NCI-H2029 treated with DMSO at 0.1 percent for 48 hours (cell line): ENCODE results near the gene TIAM1.
A peak's percentile ranks its signal among the peaks of the same experiment; 100 is the strongest.

Experiments
- DNase-seq: peaks from one replicate; lab custom pipeline; 2025; lab: John Stamatoyannopoulos, UW

Gene TIAM1

GRCh38 chr21:31203431-31204054 is 140.5 kb downstream of the TIAM1 start:
- no peak for DNase-seq

DNA sequence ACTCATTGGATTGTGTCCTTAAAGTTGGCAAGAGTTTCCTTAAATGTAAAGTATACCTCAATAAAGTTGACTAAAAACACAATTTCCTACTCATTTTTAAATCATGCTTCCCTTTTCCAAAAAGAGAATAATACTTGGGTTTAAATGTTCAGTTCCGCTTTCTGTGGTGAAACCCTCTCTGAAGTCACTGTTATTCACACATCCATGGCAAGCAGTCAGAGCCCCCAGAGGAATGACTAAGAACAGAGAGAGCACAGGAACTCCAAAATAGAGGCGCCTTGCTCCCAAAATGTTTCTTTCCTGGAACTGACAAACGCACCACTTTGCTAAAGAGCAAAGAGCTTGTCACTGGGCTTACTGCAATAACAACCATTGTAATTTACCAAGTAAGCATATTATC is 142.5 kb downstream of the TIAM1 start:
- no peak for DNase-seq

DNA sequence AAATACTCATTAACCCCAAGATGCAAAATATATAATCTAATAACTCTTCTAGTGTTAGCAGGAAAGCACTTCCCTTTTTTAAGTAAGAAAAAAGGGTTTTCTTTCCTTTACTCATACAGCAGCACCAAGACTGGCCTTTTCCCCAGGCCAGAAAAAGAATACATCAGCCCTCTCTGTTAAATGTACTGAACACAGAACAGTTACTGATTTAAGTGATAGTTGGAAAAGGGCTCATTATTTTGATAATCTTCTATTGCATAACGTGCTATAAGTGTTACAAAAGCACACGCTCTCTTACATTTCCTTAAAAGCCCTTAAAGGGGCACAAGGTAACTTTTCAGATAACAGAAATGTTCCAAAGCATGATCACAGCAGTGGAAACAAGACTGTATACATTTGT is 142.9 kb downstream of the TIAM1 start:
- no peak for DNase-seq

- DNase-seq, result peak; percentile 67
These were observed 145.5 kb downstream of the TIAM1 start for GRCh38 chr21:31198575-31198974.

DNA sequence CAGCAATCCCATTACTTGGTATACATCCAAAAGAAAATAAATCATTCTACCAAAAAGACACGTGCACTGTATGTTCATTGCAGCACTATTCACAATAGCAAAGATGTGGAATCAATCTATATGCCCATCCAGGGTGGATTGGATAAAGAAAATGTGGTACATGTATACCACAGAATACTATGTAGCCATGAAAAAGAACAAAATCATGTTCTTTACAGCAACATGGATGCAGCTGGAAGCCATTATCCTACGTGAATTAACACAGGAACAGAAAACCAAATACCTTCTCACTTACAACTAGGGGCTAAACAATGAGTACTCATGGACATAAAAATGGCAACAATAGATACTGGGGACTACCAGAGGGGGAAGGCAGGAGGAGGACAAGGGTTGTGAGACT is 147.3 kb downstream of the TIAM1 start:
- DNase-seq, result no peak

GRCh38 chr21:31195334-31196015 is 148.6 kb downstream of the TIAM1 start:
- no peak for DNase-seq

- DNase-seq, result no peak
These were observed 149.4 kb downstream of the TIAM1 start for GRCh38 chr21:31194510-31195293.

GRCh38 chr21:31193761-31194160 is 150.3 kb downstream of the TIAM1 start:
- no peak for DNase-seq

GRCh38 chr21:31191553-31191952 is 152.5 kb downstream of the TIAM1 start:
- no peak for DNase-seq

- DNase-seq, result no peak
These were observed 153.5 kb downstream of the TIAM1 start for GRCh38 chr21:31190516-31190915.

DNA sequence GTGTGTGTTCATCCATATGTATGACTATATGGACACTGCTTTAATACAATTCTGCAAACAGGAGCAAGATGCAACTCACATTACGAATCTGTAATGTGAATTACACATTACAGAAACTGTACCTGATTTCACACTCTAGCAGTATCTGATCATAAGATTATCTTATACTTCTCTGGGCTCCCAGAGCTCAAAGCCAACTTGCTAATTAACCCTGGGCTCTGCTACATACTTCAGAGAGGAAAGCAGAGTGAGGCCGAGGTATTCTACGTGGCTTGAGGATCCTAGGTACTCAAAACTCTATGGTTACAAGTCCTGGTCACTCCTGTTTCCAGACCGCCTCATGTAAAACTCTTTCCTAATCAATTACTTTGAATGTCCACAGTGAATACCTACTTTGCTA is 156.6 kb downstream of the TIAM1 start:
- DNase-seq, result no peak

DNA sequence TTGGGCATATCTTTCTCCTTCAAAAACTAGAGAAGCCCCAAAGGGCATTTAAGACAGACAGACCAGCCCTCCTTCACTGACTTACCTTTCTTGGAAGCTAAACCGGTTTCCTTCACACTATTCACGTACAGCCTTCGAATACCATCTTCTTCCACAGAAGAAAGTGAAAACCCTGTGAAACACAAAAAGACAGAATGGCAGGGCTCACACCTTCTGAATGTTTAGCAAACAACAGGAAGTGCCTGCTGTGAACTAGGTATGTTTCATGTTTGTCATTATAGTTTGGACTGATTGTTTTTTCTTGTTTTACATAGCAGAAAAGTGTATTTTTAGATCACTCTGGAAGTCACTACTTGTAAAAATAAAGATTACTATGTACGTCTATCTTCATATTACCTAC is 157.1 kb downstream of the TIAM1 start:
- DNase-seq, result no peak

- DNase-seq, result no peak
These were observed 158.4 kb downstream of the TIAM1 start for GRCh38 chr21:31185663-31186062.

DNA sequence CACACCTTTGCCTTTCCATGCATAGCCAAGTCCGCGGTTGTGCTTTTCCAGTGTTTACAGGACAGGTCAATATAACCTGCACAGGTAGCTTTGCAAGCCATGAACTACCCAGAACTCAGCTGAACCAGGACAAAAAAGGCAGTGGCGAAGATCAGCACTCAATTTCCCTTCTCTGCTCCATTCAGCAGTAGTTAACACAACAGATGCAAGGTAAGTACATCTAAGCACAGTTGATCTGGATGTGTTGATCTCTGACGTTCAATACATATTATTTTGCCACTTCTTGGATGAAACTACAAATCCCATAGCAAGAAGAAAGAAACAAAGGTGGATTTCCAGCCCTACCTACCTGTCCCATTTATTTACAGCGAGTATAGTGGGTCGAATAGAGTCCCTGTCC is 159.2 kb downstream of the TIAM1 start:
- DNase-seq, result no peak

DNA sequence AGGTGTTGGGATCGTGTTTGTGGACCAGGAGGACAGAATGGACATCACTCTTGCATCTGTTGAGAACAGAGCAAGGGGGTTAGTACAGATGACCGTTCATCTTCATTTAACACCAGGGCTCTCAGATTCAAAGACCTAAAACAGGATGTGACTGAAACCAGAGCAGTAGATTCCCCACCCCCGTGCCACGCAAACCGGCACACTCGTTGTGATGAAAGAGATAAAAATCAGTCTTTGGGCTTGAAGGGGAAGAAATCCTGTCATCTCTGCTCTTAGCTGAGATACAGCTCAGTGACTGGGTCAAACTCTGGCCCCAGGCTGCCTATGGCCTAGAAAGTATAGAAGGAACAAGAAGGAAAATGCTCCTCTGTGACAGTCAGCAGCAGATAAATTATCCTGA is 159.6 kb downstream of the TIAM1 start:
- no peak for DNase-seq

- DNase-seq, result no peak
These were observed 161.6 kb downstream of the TIAM1 start for GRCh38 chr21:31182231-31183140.

- no peak for DNase-seq
These were observed 162.8 kb downstream of the TIAM1 start for GRCh38 chr21:31181082-31181750.

DNA sequence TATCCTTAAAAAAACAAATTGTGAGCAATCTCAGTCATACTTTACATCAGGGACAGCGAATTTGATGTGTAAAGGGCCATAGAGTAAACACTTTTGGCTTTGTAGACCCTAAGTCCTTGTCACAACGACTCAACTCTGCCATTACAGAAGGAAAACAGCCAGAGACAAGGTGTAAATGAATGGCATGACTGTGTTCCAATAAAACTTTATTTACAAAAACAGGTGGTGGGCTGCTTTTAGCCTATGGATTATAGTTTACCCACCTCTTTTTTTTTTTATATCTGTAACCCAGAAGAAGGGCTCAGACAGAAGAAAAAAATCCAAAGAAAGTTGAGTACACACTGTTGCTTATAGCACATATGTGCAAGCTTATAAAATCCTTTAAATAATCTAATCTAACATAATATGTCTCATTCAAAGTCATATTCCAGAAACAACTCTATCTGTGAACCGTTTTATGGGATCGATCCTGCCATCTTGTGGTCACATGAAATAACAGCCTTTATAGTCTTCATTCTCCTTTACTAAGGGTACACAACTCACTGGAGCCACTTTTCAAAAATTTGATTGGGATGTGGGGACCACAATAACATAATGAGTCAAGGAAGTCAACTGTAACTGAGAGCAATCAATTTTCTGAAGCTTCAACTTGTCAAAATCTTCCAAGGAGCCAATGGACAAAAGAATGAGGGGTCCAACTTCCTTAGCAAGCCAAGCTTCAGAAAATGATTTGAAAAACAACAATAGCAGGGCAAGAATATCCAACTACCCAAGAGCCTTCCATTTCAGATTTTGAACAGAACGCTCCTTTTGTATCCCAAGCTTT is 163.6 kb downstream of the TIAM1 start:
- peak; percentile 20 for DNase-seq

DNA sequence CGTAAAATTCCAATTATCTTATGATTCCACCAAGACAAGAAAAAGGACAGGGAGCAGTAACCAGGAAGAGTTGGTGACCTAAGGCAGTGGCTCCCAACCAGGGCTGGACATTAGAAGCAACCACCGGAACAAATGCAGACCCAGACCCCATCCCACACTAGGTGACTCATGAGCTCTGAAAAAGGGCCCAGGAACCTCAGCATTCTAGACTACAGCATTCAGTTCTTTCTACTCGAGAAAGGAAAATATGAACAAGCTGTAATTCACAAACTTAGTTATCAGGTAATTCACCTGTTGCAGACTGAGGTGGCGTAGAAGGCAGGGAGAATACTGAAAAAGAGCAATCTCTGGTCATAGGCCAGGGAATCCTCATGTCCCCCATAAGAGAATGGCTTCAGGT is 167.3 kb downstream of the TIAM1 start:
- no peak for DNase-seq

DNA sequence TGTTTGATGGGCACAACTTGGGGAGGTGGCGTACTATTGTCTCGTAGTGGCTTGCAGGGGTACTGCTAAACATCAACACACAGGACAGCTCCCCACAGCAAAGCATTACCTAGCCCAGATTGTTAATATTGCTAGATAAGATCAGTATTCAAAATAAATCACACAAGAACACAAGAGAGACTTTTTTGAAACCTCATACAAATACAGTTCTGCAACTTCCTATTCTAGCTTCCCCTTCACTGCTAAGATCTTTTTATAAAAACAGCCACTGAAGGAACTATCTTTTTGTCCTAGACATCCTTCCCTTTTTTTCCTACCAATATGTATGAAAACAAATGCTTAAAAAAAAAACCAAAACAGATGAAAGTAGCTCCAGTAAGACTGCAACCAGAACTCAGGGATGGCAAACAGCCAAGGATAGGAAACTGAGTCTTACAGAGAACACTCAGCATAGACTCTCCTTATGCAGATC is 167.9 kb downstream of the TIAM1 start:
- no peak for DNase-seq
